HG03045 (cell line): ENCODE data around the gene MYO19.

Experiments used
- ATAC-seq: cut with Tn5 transposase; IDR thresholded peaks from one replicate; pipeline ENCODE4 v1.9.1; 2021; ENCODE audit warnings: mild to moderate bottlenecking, moderate library complexity; ENCODE audit not compliant: unreplicated experiment

Gene MYO19, protein sequence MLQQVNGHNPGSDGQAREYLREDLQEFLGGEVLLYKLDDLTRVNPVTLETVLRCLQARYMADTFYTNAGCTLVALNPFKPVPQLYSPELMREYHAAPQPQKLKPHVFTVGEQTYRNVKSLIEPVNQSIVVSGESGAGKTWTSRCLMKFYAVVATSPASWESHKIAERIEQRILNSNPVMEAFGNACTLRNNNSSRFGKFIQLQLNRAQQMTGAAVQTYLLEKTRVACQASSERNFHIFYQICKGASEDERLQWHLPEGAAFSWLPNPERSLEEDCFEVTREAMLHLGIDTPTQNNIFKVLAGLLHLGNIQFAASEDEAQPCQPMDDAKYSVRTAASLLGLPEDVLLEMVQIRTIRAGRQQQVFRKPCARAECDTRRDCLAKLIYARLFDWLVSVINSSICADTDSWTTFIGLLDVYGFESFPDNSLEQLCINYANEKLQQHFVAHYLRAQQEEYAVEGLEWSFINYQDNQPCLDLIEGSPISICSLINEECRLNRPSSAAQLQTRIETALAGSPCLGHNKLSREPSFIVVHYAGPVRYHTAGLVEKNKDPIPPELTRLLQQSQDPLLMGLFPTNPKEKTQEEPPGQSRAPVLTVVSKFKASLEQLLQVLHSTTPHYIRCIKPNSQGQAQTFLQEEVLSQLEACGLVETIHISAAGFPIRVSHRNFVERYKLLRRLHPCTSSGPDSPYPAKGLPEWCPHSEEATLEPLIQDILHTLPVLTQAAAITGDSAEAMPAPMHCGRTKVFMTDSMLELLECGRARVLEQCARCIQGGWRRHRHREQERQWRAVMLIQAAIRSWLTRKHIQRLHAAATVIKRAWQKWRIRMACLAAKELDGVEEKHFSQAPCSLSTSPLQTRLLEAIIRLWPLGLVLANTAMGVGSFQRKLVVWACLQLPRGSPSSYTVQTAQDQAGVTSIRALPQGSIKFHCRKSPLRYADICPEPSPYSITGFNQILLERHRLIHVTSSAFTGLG

DNA sequence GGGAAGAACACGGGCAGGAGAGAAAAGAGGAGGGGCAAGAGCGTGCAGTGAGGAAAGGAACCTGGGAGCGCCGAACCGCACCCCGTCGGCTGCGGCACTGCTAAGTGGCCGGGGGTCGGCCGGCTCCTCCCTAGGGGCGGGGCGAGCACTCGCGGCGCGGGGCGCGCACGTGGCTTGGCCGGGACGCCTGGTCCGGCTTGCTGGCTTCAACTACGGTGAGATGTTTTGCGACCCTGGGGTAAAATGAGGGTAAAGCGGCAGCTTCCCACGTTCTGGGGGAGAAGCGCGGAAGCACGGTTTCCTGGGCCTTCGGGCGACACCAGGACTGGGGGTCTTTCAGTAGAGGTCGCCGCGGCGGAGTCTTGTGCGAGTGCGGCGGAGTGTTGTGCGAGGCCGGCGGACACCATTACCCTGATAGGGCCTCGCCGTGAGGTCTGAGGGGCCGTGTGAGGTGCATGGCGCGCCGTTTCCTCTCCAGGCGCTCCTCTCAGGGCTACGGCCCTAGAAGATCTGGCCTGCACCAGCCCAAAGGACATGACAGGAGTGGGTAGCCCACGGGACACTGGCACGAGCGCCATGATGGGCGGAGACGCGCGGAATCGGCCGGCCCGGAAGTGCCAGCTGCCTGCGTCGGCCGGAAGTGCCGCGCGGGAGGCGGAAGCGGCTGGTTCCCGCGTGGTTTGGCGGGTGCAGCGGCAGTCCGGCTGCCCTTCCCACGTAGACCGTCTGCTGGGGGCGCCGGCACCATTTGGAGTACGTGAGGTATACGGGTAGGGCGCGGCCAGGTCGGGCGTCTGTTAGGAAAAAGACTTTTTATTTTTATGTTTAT is at the start of gene MYO19, which contains the start of gene PIGW:
Gene MYO19 (minus strand): TSS at position 29 of the 829 bp plus-strand sequence. CDS start 2,330 bp downstream, outside the sequence.
Gene PIGW (plus strand): TSS at position 148 of the 829 bp plus-strand sequence. CDS start 2,115 bp downstream, outside the sequence.
- peak; percentile 83 for ATAC-seq

- no peak for ATAC-seq
These were observed 49.1 kb upstream of the MYO19 start for GRCh38 chr17:36583787-36584186.

DNA sequence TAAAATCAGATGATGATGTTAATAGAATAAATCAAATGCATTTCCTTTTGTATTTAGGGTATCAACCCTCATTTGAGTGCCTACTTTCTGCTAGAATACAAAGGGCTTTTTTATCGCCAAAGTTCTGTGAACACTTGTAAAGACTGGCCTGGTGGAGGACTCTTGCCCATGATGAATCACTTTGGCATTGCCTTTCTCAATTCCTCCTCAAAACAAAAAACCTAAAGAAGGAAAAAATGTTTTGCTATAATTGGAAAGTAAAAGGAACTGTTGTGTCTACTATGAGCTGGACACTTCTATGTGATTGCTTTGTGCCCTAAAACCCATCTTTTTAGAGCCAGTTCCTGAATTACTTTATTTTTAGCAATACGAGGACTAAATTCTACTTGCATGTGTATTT is 44.0 kb upstream of the MYO19 start:
- no peak for ATAC-seq

GRCh38 chr17:36576793-36577192 is 42.1 kb upstream of the MYO19 start:
- ATAC-seq: no peak

GRCh38 chr17:36575028-36575427 is 40.4 kb upstream of the MYO19 start:
- no peak for ATAC-seq

GRCh38 chr17:36566081-36566480 is 31.4 kb upstream of the MYO19 start:
- ATAC-seq: no peak

GRCh38 chr17:36553459-36553858 is 18.8 kb upstream of the MYO19 start:
- ATAC-seq: no peak

- ATAC-seq: no peak
These were observed 16.1 kb upstream of the MYO19 start for GRCh38 chr17:36550491-36551417.

DNA sequence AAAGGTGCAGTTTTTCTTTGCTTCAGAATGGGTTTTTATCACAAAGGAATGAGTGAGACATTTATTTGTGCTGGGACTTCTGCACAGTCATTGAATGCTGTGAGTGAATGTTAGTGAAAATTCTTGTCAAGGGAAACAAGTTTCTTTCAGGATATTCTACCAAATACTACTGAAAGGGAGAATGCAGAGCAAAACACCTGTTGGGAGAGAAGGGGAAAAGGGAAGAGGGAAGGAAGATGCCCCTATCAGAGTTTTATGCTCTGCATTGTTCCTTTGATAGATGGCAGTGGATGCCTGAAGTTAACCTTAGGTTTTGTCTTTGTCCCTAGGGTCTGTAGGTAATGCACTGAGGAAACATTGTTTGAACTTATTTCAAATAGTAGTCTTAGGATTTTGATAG is 13.1 kb upstream of the MYO19 start:
- no peak for ATAC-seq

DNA sequence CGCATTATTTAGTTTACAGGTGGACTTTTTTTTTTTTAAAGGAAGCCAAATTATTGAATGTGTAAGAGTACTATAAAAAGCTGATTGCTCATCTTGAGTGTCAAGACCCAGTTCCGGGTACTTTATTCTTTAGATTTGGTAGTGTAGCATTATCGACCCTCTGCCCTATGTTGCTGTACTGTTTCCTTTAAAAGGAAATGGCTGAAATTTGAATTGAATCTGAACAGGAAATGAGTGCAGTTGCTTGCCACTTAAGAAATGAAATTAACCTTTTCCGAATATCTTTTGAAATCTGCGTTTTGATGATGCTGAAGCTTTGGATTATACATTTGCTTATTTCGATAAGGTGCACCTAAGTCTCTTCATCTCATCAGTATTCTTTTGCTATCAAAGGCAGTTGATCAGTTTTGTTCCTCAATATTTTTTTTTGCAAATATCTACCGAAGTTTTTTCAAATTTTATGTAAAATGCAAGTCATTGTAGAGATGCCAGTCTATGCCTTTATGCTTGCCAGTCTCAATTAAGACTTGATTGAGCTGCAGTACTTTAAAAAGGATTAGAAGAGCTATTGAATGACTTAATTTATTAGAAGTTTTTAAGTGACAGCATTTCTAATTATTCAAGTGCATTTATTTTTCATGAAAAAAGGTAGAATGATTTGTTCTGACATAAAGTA is 11.9 kb upstream of the MYO19 start:
- ATAC-seq: no peak

DNA sequence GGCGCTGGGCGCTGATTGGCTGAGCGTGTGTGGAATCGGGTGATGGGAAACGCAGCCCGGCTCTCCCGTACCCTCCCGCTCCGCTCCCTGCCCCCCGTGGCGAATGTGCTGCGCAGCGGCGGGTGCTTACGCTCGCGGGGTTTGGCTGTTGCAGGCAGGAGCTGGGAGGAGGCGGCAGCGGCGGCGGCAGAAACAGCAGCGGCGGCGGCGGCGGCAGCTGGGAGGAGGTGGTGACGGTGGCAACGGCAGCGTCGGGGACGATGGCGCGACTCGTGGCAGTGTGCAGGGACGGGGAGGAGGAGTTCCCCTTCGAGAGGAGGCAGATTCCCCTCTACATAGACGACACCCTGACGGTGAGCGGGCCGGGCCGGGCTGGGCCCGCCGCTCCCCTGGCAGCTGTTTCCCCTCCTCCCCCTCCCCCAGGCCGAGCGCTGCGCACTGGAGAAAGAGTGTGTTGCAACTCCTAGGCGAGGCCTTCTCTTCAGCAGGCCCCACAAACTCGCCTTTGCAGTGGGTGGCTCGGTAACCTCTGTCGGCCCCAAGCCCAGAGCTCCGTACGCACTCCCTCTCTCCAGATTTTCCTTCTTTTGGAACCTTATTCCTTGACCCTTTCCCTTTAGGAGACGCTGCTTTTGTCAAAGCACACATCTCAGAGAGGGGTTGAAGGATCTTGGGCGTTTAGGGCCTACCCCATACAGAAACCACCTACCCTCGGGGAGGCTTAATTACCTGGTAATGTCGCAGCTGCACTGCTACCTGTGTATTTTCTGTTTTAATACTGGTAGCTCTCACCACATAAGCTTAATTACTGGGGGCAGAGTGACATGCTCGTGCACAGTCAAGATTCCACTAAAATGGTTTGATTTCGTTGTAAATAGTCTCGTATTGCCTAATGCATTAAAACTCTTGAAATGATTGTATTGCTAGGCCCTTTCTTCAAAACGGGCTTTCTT is 11.1 kb upstream of the MYO19 start:
- peak; percentile 67 for ATAC-seq

- ATAC-seq: peak; percentile 46
These were observed 10.4 kb upstream of the MYO19 start for GRCh38 chr17:36545077-36545464.

DNA sequence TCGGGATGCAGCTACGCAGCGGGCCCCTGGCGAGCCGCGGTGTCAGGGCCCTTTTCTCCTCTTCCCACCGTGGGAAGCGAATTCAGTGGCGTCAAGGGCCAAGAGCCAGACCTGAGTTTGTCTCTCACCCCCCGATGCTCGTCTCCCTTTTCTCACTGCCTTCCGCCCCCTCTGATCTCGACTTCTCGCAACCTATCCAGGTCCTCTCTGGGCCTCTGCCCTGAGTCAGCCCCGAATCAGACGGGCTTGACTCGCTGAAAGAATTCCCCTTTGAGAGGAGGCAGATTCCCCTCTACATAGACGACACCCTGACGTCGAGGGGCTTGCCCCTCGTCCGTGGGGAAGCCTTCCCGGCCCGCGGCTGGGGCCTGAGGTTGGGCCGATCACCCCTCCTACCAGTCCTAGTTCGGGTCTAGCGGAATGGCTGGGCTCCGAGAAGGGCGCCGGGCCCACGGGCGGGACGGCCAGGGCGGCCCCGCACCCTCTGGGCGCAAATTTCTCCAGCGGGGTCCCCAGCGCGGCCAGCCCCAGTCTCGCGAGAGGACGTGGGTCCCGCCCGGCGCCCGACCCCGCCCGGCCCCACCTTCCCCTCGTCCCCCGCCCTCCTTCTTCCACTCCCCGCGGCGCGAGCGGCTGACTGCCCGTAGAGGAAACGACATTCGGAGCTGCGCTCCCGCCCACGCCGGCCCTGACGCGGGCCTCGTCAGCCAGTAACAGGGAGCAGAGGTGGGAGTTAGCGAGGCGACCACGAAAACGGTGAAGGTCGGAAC is 9.8 kb upstream of the MYO19 start, which contains the start of gene GGNBP2:
Gene GGNBP2 (plus strand): TSS at position 613 of the 770 bp plus-strand sequence. CDS start 806 bp downstream, outside the sequence.
- peak; percentile 61 for ATAC-seq

DNA sequence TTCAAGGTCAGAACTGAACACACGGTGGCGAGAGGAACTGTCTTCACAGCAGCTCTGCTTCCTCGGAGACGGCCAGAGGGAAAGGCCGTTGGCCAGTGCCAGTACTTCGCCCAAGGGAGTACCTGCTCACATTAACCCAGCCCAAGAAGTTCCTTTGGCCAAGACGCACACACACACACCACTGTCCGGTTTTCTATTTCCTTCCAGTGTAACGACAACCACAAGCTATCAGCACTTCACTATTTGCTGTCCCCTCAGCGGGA is 9.3 kb upstream of the MYO19 start:
- no peak for ATAC-seq

GRCh38 chr17:36542755-36543154 is 8.1 kb upstream of the MYO19 start:
- ATAC-seq: no peak

DNA sequence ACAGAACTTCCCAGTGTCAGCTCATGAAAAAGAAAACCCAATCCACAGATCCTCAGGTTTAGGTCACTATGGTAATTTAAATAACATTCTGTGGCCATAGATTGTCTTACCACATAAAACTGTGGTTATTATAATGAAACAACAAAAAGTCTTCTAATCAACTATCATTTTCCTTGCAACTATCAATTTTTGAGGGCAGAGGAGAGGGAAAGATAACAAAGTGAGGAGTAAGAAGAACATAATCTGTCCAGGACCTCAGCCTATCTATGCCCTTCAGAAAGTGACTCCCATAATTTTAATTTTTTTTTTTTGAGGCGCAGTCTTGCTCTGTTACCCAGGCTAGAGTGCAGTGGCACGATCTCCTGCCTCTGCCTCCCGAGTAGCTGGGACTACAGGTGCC is 6.0 kb upstream of the MYO19 start:
- no peak for ATAC-seq

DNA sequence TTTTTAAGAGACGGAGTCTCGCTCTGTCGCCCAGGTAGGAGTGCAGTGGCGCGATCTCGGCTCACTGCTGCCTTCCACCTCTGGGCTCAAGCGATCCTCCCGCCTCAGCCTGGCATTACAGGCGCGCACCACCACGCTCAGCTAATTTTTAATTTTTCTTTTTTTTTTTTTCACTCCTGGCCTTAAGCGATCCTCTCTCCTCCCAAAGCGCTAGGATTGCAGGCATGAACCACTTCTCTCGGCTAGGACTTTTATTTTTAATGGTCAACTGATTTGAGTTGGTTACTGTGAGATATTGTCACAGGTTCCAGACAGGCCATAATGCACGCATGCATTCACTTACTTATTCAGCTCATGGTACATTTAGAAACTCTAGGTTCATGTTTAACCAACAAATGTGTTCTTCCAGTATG is 1.0 kb upstream of the MYO19 start:
- ATAC-seq: peak; percentile 14
